Trophoblast cell (in vitro differentiated cells and primary cell): ENCODE measurements around the gene OST4.
A peak's percentile ranks its signal among the peaks of the same experiment; 100 is the strongest.

Source experiments
- DNase-seq, 2 donors: peaks; one replicate each; pipeline ENCODE4 v3.0.0-alpha.2; 2016
- H2AFZ ChIP-seq: 2 replicates; pipeline ENCODE4 v1.6.1; 2013; ENCODE audit warnings: low read length, moderate library complexity, mild to moderate bottlenecking; ENCODE audit not compliant: insufficient read depth, poor library complexity
- H2AK5ac ChIP-seq: 2 replicates; pipeline ENCODE4 v1.6.1; 2013; ENCODE audit warnings: mild to moderate bottlenecking, low read length
- H2BK120ac ChIP-seq: 2 replicates; pipeline ENCODE4 v1.6.1; 2013; ENCODE audit warnings: low read length, mild to moderate bottlenecking, moderate library complexity; ENCODE audit not compliant: insufficient read depth, poor library complexity
- H2BK12ac ChIP-seq: 2 replicates; pipeline ENCODE4 v1.6.1; 2013; ENCODE audit warnings: mild to moderate bottlenecking, low read length, moderate library complexity
- H2BK5ac ChIP-seq: 2 replicates; pipeline ENCODE4 v1.6.1; 2013; ENCODE audit warnings: low read length, low read depth, moderate library complexity, mild to moderate bottlenecking; ENCODE audit not compliant: poor library complexity
- H3K14ac ChIP-seq: 2 replicates; pipeline ENCODE4 v1.6.1; 2013; ENCODE audit warnings: mild to moderate bottlenecking, low read length
- H3K18ac ChIP-seq: 2 replicates; pipeline ENCODE4 v1.6.1; 2013; ENCODE audit warnings: mild to moderate bottlenecking, low read length
- H3K23ac ChIP-seq: 2 replicates; pipeline ENCODE4 v1.6.1; 2013; ENCODE audit warnings: low read length
- H3K27ac ChIP-seq: 2 replicates; pipeline ENCODE4 v1.5.1; 2013; ENCODE audit warnings: low read depth, mild to moderate bottlenecking, inconsistent platforms, low read length, moderate library complexity
- H3K27me3 ChIP-seq: 2 replicates; pipeline ENCODE4 v1.6.1; 2013; ENCODE audit warnings: inconsistent platforms, mild to moderate bottlenecking, low read length, moderate library complexity; ENCODE audit not compliant: insufficient read depth
- H3K36me3 ChIP-seq, 2 experiments: 1 replicate in 1 of 2; 2 replicates in 1 of 2; pipeline ENCODE4 v1.6.1; 2013; ENCODE audit warnings: low read length in 2 of 2, mild to moderate bottlenecking in 2 of 2, moderate library complexity in 1 of 2; ENCODE audit not compliant: insufficient read depth in 2 of 2, control insufficient read depth in 1 of 2
- H3K4ac ChIP-seq: 2 replicates; pipeline ENCODE4 v1.6.1; 2013; ENCODE audit warnings: low read depth, mild to moderate bottlenecking, low read length, moderate library complexity
- H3K4me1 ChIP-seq, 2 experiments: 1 replicate in 1 of 2; 2 replicates in 1 of 2; pipeline ENCODE4 v1.6.1; 2013; ENCODE audit warnings: low read length in 2 of 2, mild to moderate bottlenecking in 2 of 2, moderate library complexity in 1 of 2; ENCODE audit not compliant: insufficient read depth in 2 of 2, control insufficient read depth in 1 of 2
- H3K4me2 ChIP-seq: 2 replicates; pipeline ENCODE4 v1.6.1; 2013; ENCODE audit warnings: inconsistent platforms, mild to moderate bottlenecking, low read length, moderate library complexity
- H3K4me3 ChIP-seq: 2 replicates; pipeline ENCODE4 v1.5.1; 2013; ENCODE audit warnings: mild to moderate bottlenecking, low read depth, low read length, inconsistent platforms
- H3K79me1 ChIP-seq: one replicate; pipeline ENCODE4 v1.6.1; 2013; ENCODE audit warnings: low read length
- H3K79me2 ChIP-seq: 2 replicates; pipeline ENCODE4 v1.6.1; 2013; ENCODE audit warnings: low read length, mild to moderate bottlenecking; ENCODE audit not compliant: control insufficient read depth, insufficient read depth, poor library complexity
- H3K9ac ChIP-seq: 2 replicates; pipeline ENCODE4 v1.6.1; 2013; ENCODE audit warnings: mild to moderate bottlenecking, low read length
- H3K9me3 ChIP-seq: 2 replicates; pipeline ENCODE4 v1.6.1; 2013; ENCODE audit warnings: low read depth, mild to moderate bottlenecking, control low read depth, inconsistent platforms, low read length; ENCODE audit not compliant: insufficient read depth
- H4K12ac ChIP-seq: 2 replicates; pipeline ENCODE4 v1.6.1; 2013; ENCODE audit warnings: low read depth, mild to moderate bottlenecking, low read length, moderate library complexity
- H4K8ac ChIP-seq: 2 replicates; pipeline ENCODE4 v1.6.1; 2013; ENCODE audit warnings: low read depth, mild to moderate bottlenecking, low read length, moderate library complexity
- H4K91ac ChIP-seq: one replicate; pipeline ENCODE4 v1.6.1; 2013; ENCODE audit warnings: low read depth, mild to moderate bottlenecking, low read length, moderate library complexity
- WGBS: extraction: QIAGEN DNeasy Blood & Tissue Kit; methylation state at CpG from one replicate; pipeline ENCODE4 v1.1.7; 2013; ENCODE audit warnings: missing lambda C conversion rate; ENCODE audit not compliant: insufficient read length, insufficient coverage; ENCODE audit errors: extremely low coverage; 5-methylcytosine and 5-hydroxymethylcytosine counted together

OST4 gene

DNA sequence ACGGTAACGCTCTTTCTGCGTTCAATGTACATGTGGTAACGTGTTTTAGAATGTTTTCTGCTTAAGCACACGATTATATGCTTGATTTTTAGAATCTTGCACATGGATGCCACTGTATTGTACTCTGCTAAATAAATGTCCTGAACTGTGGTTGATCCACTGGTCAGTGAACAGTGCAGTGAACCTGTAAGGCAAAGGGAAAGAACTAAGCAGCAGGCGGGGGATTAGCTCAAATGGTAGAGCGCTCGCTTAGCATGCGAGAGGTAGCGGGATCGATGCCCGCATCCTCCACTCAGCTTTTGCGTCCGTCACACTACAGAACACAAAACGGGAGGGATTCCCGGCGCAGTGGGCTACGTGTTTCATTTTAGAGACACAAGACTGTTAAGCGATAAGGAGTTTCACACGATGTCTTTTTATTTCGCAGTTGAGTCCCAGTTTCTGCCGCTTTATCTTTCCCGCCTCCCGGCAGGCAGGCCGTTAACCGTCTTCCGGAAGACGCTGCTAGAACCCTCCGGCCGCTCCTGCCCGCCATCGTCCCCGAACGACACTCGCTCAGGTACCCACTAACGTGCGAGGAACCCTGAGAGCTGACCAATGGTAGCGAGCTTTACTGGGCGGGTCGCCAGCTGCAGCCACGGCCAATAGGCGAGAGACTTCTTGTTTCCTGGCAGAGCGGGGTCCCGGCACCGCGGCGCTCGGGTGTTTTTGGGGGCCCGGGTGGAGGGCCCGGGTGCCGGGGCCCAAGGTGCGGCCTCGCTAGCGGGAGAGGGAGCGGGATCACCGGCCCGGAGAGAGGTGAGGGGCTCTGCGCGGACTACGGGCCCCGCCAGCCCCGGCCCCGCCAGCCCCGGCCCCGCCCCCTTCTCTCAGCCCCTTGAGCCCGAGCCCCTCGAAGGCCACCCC is 20.2 kb downstream of the OST4 start, which contains the start of gene AGBL5:
AGBL5 (plus strand) TSS at position 673 of the 906 bp plus-strand sequence. CDS start 1,291 bp downstream, outside the sequence.
- H3K27me3 ChIP-seq: no peaks in the 10 kb centered on the region
- H3K4me1 ChIP-seq: peaks cover 9 to 14% of the 10 kb centered on the region in 2 experiments
- H3K79me2 ChIP-seq: peaks cover 3% of the 10 kb centered on the region
- peak within 1 kb of the TSS; percentile 86 for H3K14ac ChIP-seq
- peak within 1 kb of the TSS; percentile 92 for H3K4me2 ChIP-seq
- peak within 1 kb of the TSS; percentile 77 for H4K91ac ChIP-seq
- peak within 1 kb of the TSS; percentile 53 for H2AFZ ChIP-seq
- peak within 1 kb of the TSS; percentile 93 for H3K4me3 ChIP-seq
- WGBS: no CpG with 5 or more reads among the region's 67 CpGs
- peak within 1 kb of the TSS; percentile 73 for H4K12ac ChIP-seq
- H2BK120ac ChIP-seq: peak within 1 kb of the TSS; percentile 44
- H3K36me3 ChIP-seq: peaks cover 18 to 27% of the 10 kb centered on the region in 2 experiments
- H3K23ac ChIP-seq: no peak within 1 kb of the TSS
- peak within 1 kb of the TSS; percentile 46 for H2AK5ac ChIP-seq
- H3K9ac ChIP-seq: peak within 1 kb of the TSS; percentile 94
- H3K18ac ChIP-seq: peak within 1 kb of the TSS; percentile 77
- peak within 1 kb of the TSS; percentile 89 for H4K8ac ChIP-seq
- peak; percentile 92 to 96 for DNase-seq
- H3K9me3 ChIP-seq: no peaks in the 10 kb centered on the region
- H2BK5ac ChIP-seq: peak within 1 kb of the TSS; percentile 15
- no peak within 1 kb of the TSS for H2BK12ac ChIP-seq
- peak within 1 kb of the TSS; percentile 50 for H3K27ac ChIP-seq
- H3K4ac ChIP-seq: peak within 1 kb of the TSS; percentile 66
- peaks cover 17% of the 10 kb centered on the region for H3K79me1 ChIP-seq

DNA sequence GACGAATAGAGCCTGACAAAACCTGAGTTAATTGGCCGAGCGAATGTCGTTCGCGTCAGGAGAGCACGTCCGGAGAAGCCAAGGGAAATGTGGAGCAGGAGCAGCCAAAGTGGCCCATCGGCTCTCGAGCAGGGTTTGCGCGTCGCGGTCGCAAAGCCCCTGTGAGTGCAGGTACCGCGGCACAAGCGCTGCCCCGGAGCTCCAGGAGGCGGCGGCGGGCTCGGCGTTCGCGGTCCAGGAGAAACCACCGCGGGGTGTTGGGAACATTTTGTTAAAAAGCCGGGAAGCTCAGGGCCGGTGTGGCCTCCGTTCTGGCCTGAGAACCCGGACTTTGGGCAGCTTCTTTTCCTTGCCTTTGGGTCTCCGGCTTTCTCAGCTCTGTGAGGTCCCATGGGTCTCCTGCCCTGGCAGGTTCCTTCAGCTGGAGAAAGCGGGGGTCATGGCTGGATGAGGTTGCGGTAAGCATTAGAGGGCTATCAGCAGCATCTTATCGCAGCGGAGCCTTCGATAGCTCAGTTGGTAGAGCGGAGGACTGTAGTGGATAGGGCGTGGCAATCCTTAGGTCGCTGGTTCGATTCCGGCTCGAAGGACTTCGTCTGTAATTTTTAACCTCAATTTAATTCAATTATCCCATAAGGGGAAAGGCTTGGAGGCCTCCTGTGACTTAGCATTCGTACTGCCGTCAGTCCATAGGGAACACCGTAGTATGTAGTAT is 21.0 kb downstream of the OST4 start:
- H3K79me2 ChIP-seq: peaks cover 3% of the 10 kb centered on the region
- H3K23ac ChIP-seq: no peak overlapping the region
- H3K9me3 ChIP-seq: no peaks in the 10 kb centered on the region
- peak overlapping the region; percentile 20 for H3K9ac ChIP-seq
- H3K79me1 ChIP-seq: peaks cover 15% of the 10 kb centered on the region
- H3K4me2 ChIP-seq: peak overlapping the region; percentile 69
- WGBS: no CpG with 5 or more reads among the region's 48 CpGs
- no peak overlapping the region for H3K4ac ChIP-seq
- no peak overlapping the region for H2BK12ac ChIP-seq
- peak; percentile 93 to 96 for DNase-seq
- H3K14ac ChIP-seq: peak overlapping the region; percentile 23
- no peaks in the 10 kb centered on the region for H3K27me3 ChIP-seq
- peak overlapping the region; percentile 37 for H2BK5ac ChIP-seq
- no peak overlapping the region for H2AK5ac ChIP-seq
- H4K91ac ChIP-seq: peak overlapping the region; percentile 17
- peak overlapping the region; percentile 50 for H3K27ac ChIP-seq
- H2AFZ ChIP-seq: peak overlapping the region; percentile 53
- H4K8ac ChIP-seq: peak overlapping the region; percentile 15
- peak overlapping the region; percentile 77 for H3K4me3 ChIP-seq
- peak overlapping the region; percentile 6 for H2BK120ac ChIP-seq
- peaks cover 3 to 10% of the 10 kb centered on the region in 2 experiments for H3K4me1 ChIP-seq
- peak overlapping the region; percentile 39 for H4K12ac ChIP-seq
- peaks cover 13 to 22% of the 10 kb centered on the region in 2 experiments for H3K36me3 ChIP-seq
- H3K18ac ChIP-seq: no peak overlapping the region

DNA sequence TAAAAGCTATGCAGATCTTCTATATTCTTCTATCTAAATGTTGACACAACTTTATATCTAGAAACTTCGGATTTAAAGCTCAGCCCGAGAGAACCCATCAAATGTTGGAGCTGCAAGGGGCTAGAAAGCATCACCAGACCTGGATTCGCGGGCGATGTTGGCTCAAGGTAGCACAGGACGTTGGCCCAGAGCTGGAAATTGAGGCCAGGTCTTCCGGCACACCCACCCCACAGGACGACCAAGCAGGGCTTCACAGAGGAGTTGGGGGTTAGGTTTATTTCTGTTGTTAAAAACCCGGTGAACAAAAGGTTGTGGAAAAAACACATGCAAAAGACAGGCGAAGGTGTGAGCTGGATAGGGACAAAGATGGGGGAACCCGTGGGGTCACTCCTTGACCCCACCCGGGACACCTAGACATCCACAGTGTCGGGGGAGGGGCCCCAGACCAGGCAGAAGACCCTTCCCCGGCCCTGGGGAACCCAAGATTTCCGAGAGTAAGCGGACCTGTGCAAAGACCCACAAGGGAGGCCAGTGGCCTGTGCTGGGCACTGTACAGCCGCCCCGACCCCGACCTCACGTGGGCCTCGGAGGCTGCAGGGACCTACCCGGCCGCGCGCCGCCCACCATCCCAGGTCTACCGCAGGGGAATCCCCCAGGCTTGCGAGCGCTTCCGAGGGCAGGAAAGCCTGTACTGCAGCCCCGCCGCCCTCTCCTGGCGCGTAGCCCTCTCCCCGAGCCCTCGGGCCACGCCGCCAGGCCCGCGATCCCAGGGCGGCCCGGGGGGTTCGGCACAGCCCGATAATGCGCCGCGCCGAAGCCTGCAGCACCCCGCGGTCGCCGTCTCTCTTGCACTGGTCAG is 21.8 kb downstream of the OST4 start:
- H2BK5ac ChIP-seq: peak overlapping the region; percentile 37
- H3K4ac ChIP-seq: no peak overlapping the region
- H2AFZ ChIP-seq: peak overlapping the region; percentile 53
- no peaks in the 10 kb centered on the region for H3K27me3 ChIP-seq
- peak overlapping the region; percentile 75 for H2BK12ac ChIP-seq
- peaks cover 13% of the 10 kb centered on the region for H3K79me1 ChIP-seq
- H4K12ac ChIP-seq: peak overlapping the region; percentile 70
- H4K91ac ChIP-seq: peak overlapping the region; percentile 17
- peaks cover 8 to 14% of the 10 kb centered on the region in 2 experiments for H3K36me3 ChIP-seq
- H3K23ac ChIP-seq: no peak overlapping the region
- peak overlapping the region; percentile 69 for H3K4me2 ChIP-seq
- H3K79me2 ChIP-seq: peaks cover 3% of the 10 kb centered on the region
- peak overlapping the region; percentile 72 for H3K9ac ChIP-seq
- H4K8ac ChIP-seq: peak overlapping the region; percentile 15
- H3K14ac ChIP-seq: peak overlapping the region; percentile 68
- H3K9me3 ChIP-seq: no peaks in the 10 kb centered on the region
- peak overlapping the region; percentile 6 for H2BK120ac ChIP-seq
- H3K4me3 ChIP-seq: peak overlapping the region; percentile 77
- no peak overlapping the region for H2AK5ac ChIP-seq
- H3K27ac ChIP-seq: peak overlapping the region; percentile 50
- DNase-seq: peak; percentile 47 to 68
- H3K18ac ChIP-seq: no peak overlapping the region
- no CpG with 5 or more reads among the region's 52 CpGs for WGBS
- peaks cover 3 to 10% of the 10 kb centered on the region in 2 experiments for H3K4me1 ChIP-seq
